ENCODE measurements around the gene CWF19L2. TPM values are rescaled to one million over a fixed set of nuclear protein-coding genes. Genes with fewer than 3 reads are reported as not detected.
"Not testable (repeated sequence)": the region's sequence is repeated elsewhere in the genome, so short reads cannot be mapped to it uniquely, and the experiment has no call there.

CWF19L2 gene
- 10 to 100 TPM; 19.2 to 20.3 TPM for total RNA-seq

DNA sequence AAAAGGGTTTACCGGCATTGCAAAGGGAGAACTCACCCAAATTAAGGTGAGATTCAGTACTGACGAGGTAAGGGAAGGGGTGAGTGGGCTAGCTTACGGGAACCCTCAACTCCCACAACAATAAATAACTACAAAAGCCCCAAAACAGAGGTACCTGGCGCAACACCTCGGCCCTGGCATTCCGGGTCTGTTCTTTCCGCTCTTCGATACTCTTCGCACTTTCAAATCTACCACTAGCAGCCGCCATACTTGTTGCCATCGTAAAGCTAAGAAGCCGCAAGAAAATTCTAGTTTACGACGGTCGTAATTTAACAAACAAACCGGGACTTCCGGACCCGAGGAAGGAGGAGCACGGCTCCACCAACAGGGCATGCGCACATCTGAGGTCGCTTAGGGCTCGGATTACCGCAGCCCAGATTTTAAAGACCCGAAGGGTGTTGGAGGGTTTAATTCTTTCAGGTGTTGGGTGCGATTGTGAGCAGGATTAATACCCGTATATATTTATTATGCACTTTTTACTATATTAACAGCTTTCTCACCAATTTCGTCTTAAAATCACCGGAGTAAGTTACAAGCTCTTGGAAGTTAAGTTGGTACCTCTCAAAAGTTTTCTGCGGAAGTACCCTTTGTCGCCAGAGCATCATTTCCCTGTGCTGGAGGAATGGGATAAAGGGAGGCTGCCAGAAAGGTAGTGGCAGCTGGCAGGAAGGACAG, at the start of gene CWF19L2:
Gene CWF19L2, minus strand, starts transcription at position 268 of the 714 bp plus-strand sequence. Its CDS starts 9 bp downstream, at position 259.
- ATAC-seq (ENCODE audit: low read depth) = peak; percentile 97
- H3K9me3 Mint-ChIP-seq = no peaks in the 10 kb centered on the region
- peaks cover 22% of the 10 kb centered on the region for H3K4me1 Mint-ChIP-seq
- peak within 1 kb of the TSS; percentile 87 for H3K27ac Mint-ChIP-seq
- H3K27me3 Mint-ChIP-seq = peaks cover 4% of the 10 kb centered on the region
- peak; percentile 79 for DNase-seq
- POLR2A ChIA-PET = interaction anchor here (0.5 to 1.4 kb wide), 7 partner anchors 10 to 1381 kb away, joined by 3 to 4 read pairs (median 3); partner anchors contain the start of genes AASDHPPT and KBTBD3
- H3K4me3 Mint-ChIP-seq = peak within 1 kb of the TSS; percentile 91
- peaks cover 7% of the 10 kb centered on the region for H3K36me3 Mint-ChIP-seq

DNA sequence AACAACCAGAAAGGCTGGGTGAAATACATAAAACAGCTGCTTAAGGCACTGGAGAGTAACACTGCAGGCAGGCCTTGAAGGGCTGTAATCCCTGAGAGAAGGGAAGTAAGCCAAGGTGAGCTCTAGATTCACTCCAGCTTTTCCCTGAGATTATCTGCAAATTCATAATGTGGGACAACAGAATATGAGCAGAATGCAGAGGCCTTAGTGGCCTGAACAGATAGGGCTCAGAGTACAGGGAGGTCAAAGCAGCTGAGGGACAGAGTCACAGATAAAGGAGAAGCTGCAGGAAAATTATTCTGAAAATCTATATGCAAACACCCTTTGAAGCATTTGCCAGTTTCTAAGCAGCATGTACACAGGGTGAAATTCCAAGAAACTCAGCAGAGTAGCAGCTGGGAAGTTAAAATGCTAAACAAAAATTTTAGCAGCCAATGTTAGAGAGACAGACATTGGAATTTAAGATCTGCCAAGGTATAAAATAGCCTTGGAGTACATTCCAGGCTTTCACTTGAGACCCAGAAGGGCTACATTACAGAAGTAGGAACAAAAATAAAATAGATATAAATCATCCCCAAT, 48.1 kb upstream of the CWF19L2 start:
- H3K4me1 Mint-ChIP-seq = no peaks in the 10 kb centered on the region
- DNase-seq (no peak), ATAC-seq (ENCODE audit: low read depth) (no peak)
- H3K27ac Mint-ChIP-seq = no peak overlapping the region
- POLR2A ChIA-PET = no interaction called here
- H3K4me3 Mint-ChIP-seq = no peak overlapping the region
- peaks cover 4% of the 10 kb centered on the region for H3K9me3 Mint-ChIP-seq
- H3K27me3 Mint-ChIP-seq = no peaks in the 10 kb centered on the region
- H3K36me3 Mint-ChIP-seq = peaks cover 36% of the 10 kb centered on the region

DNA sequence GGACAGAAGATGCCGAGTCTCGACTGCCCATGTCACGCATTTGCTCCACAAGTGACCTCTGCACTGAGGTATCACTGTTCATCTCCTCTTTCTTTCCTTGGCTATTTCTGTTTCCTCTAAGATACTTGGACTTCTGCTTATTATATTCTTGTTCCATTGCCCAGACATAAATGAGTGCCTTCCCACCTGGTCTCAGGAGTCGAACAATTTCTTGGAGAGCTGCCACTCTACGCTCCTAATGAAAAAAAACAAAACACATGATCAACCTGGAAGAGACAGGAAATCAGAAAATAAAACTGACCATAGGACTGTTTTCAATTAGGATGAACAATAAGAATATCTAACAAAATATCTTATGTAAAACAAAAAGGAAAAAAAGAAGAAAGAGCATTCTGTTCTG, 47.4 kb upstream of the CWF19L2 start:
- Mint-ChIP-seq H3K27me3 (no peaks in the 10 kb centered on the region), H3K4me3 (no peak overlapping the region), H3K36me3 (peaks cover 33% of the 10 kb centered on the region), H3K9me3 (peaks cover 4% of the 10 kb centered on the region), H3K27ac (no peak overlapping the region), H3K4me1 (no peaks in the 10 kb centered on the region)
- POLR2A ChIA-PET = no interaction called here
- ATAC-seq (ENCODE audit: low read depth) = no peak
- no peak for DNase-seq

DNA sequence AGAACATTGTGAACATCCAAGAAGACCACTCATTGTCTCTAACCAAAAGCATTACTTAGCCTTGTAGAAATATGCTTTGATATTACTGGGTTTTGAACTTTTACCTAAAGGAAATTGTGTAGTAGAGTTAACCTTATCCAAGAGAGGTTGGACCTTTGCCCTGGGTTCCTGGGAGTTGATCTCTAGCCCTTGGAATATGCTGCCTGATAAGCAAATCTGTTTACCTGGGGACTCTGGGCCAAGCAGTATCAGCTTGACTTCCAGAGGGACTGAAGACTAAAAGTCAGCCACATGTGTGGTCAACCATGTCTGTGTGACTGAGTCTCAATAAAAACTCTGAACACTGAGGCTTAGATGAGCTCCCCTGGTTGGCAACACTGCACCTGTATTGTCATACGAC, 44.1 kb upstream of the CWF19L2 start:
- H3K27ac Mint-ChIP-seq = no peak overlapping the region
- H3K4me1 Mint-ChIP-seq = no peaks in the 10 kb centered on the region
- no peaks in the 10 kb centered on the region for H3K27me3 Mint-ChIP-seq
- DNase-seq = no peak
- no peak overlapping the region for H3K4me3 Mint-ChIP-seq
- ATAC-seq (ENCODE audit: low read depth) = no peak
- H3K9me3 Mint-ChIP-seq = peaks cover 9% of the 10 kb centered on the region
- H3K36me3 Mint-ChIP-seq = peaks cover 34% of the 10 kb centered on the region
- POLR2A ChIA-PET = no interaction called here

DNA sequence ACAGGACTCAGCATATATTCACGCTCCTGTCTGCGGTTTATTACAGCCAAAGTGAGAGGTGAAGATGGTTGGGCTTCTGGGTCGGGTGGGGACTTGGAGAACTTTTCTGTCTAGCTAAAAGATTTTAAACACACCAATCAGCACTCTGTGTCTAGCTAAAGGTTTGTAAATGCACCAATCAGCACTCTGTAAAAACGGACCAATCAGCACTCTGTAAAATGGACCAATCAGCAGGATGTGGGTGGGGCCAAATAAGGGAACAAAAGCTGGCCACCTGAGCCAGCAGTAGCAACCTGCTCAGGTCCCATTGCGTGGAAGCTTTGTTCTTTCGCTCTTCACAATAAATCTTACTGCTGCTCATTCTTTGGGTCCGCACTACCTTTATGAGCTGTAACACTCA, 39.7 kb upstream of the CWF19L2 start:
- H3K4me1 Mint-ChIP-seq; H3K27ac Mint-ChIP-seq; H3K4me3 Mint-ChIP-seq; POLR2A ChIA-PET; DNase-seq; ATAC-seq (ENCODE audit: low read depth); H3K27me3 Mint-ChIP-seq; H3K9me3 Mint-ChIP-seq: not testable (repeated sequence)
- H3K36me3 Mint-ChIP-seq = peaks cover 12% of the 10 kb centered on the region

DNA sequence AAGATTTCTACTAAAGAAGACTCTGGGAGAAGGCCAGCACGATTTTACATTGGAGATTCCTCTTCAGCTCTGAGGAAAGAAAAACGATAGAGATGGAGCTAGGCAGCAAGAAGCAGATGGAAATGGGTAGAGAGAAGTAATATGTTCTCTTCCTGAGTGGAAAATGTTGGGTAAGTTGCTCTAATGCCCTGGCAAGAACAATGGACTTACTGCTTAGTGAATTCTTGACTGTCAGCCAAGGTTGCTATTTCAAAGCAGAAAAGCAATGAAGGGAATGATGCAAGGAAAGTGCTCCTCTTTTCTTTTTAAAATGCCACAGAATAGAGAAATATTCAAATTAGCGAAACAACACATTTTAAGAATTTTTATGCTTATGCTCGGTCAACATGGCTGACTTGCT, 38.4 kb upstream of the CWF19L2 start:
- no peak overlapping the region for H3K4me3 Mint-ChIP-seq
- peaks cover 5% of the 10 kb centered on the region for H3K9me3 Mint-ChIP-seq
- no peak for ATAC-seq (ENCODE audit: low read depth)
- no peak for DNase-seq
- POLR2A ChIA-PET = no interaction called here
- H3K27me3 Mint-ChIP-seq = no peaks in the 10 kb centered on the region
- peaks cover 2% of the 10 kb centered on the region for H3K36me3 Mint-ChIP-seq
- no peak overlapping the region for H3K27ac Mint-ChIP-seq
- no peaks in the 10 kb centered on the region for H3K4me1 Mint-ChIP-seq

DNA sequence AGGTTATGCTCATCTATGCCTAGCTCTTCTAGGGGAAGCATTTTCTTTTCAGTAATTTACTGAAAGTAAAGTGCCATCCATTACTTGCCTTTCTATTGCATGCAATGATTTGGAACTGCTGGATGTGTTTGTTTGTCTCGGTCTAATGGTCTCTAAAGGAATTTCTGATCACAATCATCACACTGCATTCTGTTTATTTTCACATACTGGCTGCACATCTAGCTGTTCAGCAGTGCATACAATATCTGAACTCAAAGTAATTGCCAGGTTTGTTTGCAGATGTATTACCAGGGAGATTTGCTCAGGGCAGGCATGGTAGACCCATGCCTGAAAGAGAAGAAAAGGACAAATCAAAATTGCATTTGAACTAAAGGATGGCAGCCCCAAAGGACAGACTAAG, 36.4 kb upstream of the CWF19L2 start:
- no peak for DNase-seq
- Mint-ChIP-seq H3K27me3 (no peaks in the 10 kb centered on the region), H3K4me3 (no peak overlapping the region), H3K9me3 (peaks cover 3% of the 10 kb centered on the region), H3K4me1 (no peaks in the 10 kb centered on the region), H3K36me3 (no peaks in the 10 kb centered on the region), H3K27ac (no peak overlapping the region)
- POLR2A ChIA-PET = no interaction called here
- ATAC-seq (ENCODE audit: low read depth) = no peak

DNA sequence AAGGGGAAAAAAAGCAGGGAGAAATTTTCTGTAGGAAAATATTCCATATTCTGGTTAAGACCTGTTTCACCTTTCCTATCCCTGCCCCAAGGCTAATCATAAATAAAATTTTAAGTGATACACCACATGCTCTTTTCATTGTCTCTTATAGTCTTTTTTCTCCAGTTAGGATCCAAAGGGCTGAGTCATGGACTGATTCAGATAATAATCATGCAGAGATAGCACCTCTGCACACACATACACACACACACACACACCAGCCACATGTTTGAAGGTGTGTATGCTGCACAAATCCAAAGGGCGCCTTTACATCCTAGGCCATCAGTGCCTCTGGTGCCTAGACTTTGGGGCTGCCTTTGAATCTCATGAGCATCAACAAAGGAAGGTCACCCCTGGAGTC, 35.5 kb upstream of the CWF19L2 start:
- ATAC-seq (ENCODE audit: low read depth) = no peak
- DNase-seq = no peak
- Mint-ChIP-seq H3K4me3 (no peak overlapping the region), H3K36me3 (no peaks in the 10 kb centered on the region), H3K9me3 (peaks cover 3% of the 10 kb centered on the region), H3K27ac (no peak overlapping the region), H3K4me1 (no peaks in the 10 kb centered on the region), H3K27me3 (peaks cover 7% of the 10 kb centered on the region)
- POLR2A ChIA-PET = no interaction called here

DNA sequence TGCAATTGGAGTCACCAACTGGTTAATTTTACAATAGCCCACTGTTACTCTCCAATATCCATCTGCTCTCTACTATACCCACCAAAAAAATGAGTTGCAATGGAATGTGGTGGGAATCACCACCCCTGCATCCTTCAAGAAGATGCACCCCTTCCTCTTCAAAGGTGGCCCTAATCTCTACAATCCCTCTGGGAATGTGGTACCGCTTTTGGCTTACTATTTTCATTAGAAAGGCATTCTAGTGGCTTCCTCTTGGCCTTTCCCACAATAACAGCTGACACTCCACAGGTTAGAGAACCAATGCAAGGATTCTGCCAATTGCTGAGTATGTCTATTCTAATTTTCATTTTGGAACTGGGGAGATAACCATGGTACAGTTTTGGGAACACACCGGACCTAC, 33.2 kb upstream of the CWF19L2 start:
- no peaks in the 10 kb centered on the region for H3K9me3 Mint-ChIP-seq
- no peak overlapping the region for H3K4me3 Mint-ChIP-seq
- H3K36me3 Mint-ChIP-seq = no peaks in the 10 kb centered on the region
- H3K27me3 Mint-ChIP-seq = peaks cover 7% of the 10 kb centered on the region
- DNase-seq = no peak
- H3K27ac Mint-ChIP-seq = no peak overlapping the region
- POLR2A ChIA-PET = no interaction called here
- no peaks in the 10 kb centered on the region for H3K4me1 Mint-ChIP-seq
- no peak for ATAC-seq (ENCODE audit: low read depth)

DNA sequence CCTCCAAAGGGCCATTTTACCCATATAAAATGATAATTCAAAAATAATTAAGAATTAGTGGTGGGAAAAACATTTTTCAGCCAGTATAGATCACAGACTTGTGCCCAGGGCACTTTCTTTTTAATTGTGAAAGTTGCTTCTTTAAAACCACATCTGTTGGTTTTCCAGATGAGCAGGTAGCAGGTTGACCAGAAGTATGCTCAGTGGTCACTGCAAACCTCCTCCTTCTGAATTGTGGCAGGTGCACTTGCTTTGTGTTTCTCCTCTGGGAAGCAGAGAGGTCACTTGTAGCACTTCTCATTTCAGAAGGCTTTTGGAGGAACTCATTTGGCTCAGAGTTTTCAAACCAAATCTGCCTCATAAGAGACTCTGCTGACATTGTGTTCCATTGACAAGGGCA, 24.6 kb upstream of the CWF19L2 start:
- Mint-ChIP-seq H3K4me3 (no peak overlapping the region), H3K4me1 (no peaks in the 10 kb centered on the region), H3K9me3 (no peaks in the 10 kb centered on the region), H3K36me3 (no peaks in the 10 kb centered on the region), H3K27me3 (peaks cover 11% of the 10 kb centered on the region), H3K27ac (no peak overlapping the region)
- no peak for DNase-seq
- ATAC-seq (ENCODE audit: low read depth) = no peak
- POLR2A ChIA-PET = no interaction called here

DNA sequence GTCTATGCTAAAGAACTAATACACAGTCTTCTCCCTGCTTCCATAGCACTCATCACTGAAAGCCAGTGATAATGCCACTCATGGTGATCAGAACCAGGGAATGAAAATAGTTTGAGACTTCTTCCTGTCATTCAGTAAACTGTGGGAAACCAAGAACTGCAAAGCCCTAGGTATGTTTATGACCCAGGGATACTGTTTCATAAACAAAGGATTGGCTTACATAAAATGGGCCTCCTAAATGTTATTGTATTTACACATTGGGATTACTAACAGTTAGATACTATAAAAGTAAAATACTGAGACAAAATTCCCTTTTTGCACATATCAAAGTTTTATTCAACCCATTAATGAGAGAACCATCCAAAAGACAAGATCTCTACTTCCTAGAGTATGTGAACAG, 21.3 kb upstream of the CWF19L2 start:
- DNase-seq (no peak), ATAC-seq (ENCODE audit: low read depth) (no peak)
- Mint-ChIP-seq H3K27me3 (peaks cover 23% of the 10 kb centered on the region), H3K4me1 (no peaks in the 10 kb centered on the region), H3K9me3 (no peaks in the 10 kb centered on the region), H3K36me3 (no peaks in the 10 kb centered on the region), H3K27ac (no peak overlapping the region), H3K4me3 (no peak overlapping the region)
- POLR2A ChIA-PET = no interaction called here

DNA sequence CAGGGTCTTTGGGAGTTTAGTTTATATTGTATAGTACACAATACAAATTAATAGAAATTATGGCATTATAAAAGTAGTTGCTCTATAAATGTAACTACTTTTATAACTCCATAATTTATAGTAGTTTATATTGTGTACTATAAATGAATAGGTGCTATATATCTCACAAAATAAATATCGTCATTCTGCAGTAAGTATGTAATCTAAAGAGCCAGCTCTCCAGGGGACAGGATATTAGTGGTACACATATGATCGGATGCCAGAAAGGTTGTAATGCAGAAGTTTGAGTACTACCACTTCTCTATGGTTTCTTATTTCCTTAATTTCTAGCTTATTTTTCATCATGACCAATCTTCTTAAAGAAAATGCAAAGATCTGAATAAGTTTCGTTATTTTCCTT, 20.2 kb upstream of the CWF19L2 start:
- no peak overlapping the region for H3K4me3 Mint-ChIP-seq
- POLR2A ChIA-PET = no interaction called here
- H3K9me3 Mint-ChIP-seq = no peaks in the 10 kb centered on the region
- H3K27ac Mint-ChIP-seq = no peak overlapping the region
- H3K36me3 Mint-ChIP-seq = no peaks in the 10 kb centered on the region
- H3K4me1 Mint-ChIP-seq = no peaks in the 10 kb centered on the region
- DNase-seq (no peak), ATAC-seq (ENCODE audit: low read depth) (no peak)
- H3K27me3 Mint-ChIP-seq = peaks cover 24% of the 10 kb centered on the region

DNA sequence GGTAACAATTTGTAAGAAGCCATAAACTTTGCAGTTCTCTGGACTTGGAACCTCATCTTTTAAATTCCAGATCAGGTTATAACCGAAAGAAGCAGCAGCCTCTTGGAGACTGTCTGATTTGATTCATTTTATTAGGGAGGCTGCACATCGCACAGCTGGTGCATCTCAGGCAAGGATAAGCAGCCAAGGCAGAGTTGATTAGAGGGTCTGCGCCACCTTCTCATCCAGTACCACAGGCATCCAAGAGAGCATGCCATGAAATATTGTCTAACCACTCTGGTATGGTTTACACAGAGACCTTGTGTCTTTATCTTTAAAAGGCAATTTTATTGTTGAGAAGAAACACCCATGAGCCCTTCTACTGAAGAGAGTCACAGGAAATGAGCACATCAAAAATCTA, 16.2 kb upstream of the CWF19L2 start:
- POLR2A ChIA-PET = no interaction called here
- DNase-seq (no peak), ATAC-seq (ENCODE audit: low read depth) (no peak)
- no peaks in the 10 kb centered on the region for H3K36me3 Mint-ChIP-seq
- H3K9me3 Mint-ChIP-seq = peaks cover 2% of the 10 kb centered on the region
- H3K27me3 Mint-ChIP-seq = peaks cover 29% of the 10 kb centered on the region
- H3K27ac Mint-ChIP-seq = no peak overlapping the region
- H3K4me3 Mint-ChIP-seq = no peak overlapping the region
- H3K4me1 Mint-ChIP-seq = no peaks in the 10 kb centered on the region

DNA sequence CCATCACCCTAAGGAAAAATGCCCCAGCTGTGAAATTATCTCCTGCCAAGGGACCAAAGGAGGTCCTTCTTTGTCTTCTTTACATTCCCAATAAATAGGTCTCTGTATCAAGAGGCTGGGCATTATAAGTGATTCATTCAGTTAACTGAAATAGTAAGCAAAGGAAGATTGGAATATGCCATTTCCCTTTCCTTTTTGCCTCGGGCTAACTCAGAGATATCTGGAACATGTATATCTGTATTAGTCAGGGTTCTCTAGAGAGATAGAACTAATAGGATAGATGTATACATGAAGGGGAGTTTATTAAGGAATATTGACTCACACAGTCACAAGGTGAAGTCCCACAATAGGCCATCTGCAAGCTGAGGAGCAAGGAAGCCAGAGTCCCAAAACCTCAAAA, 15.3 kb upstream of the CWF19L2 start:
- DNase-seq = no peak
- no peaks in the 10 kb centered on the region for H3K36me3 Mint-ChIP-seq
- peaks cover 29% of the 10 kb centered on the region for H3K27me3 Mint-ChIP-seq
- H3K27ac Mint-ChIP-seq = no peak overlapping the region
- H3K4me1 Mint-ChIP-seq = no peaks in the 10 kb centered on the region
- ATAC-seq (ENCODE audit: low read depth) = no peak
- POLR2A ChIA-PET = no interaction called here
- no peak overlapping the region for H3K4me3 Mint-ChIP-seq
- H3K9me3 Mint-ChIP-seq = peaks cover 2% of the 10 kb centered on the region

All from activated naive CD8-positive, alpha-beta T cell treated with anti-CD3 and anti-CD28 coated beads, Interleukin-2, amount 10 ng/mL, durations not matched to agents 7 days and 5 days (primary cell).